ENCODE measurements around the gene PITX2. TPM values are rescaled to one million over a fixed set of nuclear protein-coding genes. Genes with fewer than 3 reads are reported as not detected.

Gene PITX2
- total RNA-seq, 2 experiments from 2014 or later: not detected

DNA sequence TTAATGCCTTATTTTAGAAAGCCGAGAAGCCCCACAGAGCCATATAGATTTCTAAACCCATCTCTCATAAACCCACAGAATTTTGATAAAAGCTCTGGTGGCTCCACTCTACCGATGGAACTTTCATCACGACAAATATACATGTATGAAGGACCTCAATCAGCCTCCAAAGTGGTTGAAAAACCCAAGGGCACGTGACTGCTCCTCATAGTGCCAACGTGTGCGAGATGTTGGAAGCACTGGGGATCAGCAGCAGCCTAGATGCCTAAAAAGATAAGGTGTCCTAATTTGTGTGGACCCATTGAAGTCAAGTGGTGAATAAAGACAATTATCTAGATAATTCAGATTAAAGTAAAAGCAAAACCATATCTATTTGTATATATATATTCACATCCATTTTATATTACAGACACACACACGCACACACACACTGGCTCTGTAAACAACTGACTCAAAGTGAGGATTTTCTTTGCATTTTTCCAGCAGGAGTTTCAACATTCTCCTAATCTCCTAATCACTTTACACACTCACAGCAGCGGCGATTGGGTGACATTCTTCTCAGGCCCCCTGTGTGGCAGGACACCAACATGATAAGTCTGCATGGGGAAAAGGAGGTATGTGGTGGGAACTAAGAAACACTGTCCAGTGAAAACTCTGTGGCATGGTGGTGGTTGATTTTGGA lies 2.8 kb upstream of the PITX2 start:
- H3K4me3 Mint-ChIP-seq: no peak overlapping the region
- no peaks in the 10 kb centered on the region for H3K9me3 Mint-ChIP-seq
- intact Hi-C loops (cut with micrococcal nuclease): no loop called here
- peaks cover 86% of the 10 kb centered on the region for H3K27me3 Mint-ChIP-seq
- peaks cover 25% of the 10 kb centered on the region for H3K4me1 Mint-ChIP-seq (ENCODE audit: low read depth)
- ChIA-PET POLR2A (no interaction called here), CTCF (interaction anchor here (1.6 kb wide), 1 partner anchor 15 kb away, joined by 3 read pairs; no protein-coding TSS in a partner anchor)
- DNase-seq: no peak
- H3K27ac Mint-ChIP-seq: no peak overlapping the region
- peaks cover 14% of the 10 kb centered on the region for H3K36me3 Mint-ChIP-seq

DNA sequence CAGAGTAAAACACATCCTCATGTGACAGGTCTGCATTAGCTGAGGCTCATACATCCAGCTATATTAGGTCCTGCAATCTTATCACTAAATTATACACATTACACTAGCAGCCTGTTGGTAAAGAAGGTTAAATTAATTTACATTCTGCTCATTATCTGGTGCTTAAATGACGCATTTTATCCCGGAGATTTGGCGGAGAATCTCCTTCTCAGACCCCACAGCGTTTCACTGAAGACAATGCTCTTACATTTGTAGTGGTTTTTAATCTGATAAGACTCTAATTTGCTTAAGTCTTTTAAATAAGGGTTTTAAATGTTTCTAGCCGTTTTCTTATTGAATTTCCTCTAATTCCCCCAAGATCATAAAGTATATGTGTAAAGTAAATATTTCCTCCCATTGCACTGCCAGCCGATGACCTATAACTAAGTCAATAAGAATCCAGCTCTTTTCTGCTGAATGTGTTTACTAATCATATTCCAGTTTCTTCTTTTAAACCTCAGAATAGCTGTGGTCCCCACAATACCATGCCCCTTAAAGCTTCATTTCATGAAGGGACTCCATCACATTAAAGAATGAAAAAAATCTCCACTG lies 2.1 kb upstream of the PITX2 start:
- Mint-ChIP-seq H3K27me3 (peaks cover 86% of the 10 kb centered on the region), H3K4me1 (ENCODE audit: low read depth) (peaks cover 24% of the 10 kb centered on the region), H3K4me3 (no peak overlapping the region), H3K27ac (no peak overlapping the region), H3K36me3 (peaks cover 14% of the 10 kb centered on the region), H3K9me3 (no peaks in the 10 kb centered on the region)
- no peak for DNase-seq
- ChIA-PET POLR2A (no interaction called here), CTCF (interaction anchor here (1.6 kb wide), 1 partner anchor 15 kb away, joined by 3 read pairs; no protein-coding TSS in a partner anchor)
- intact Hi-C loops (cut with micrococcal nuclease): no loop called here

DNA sequence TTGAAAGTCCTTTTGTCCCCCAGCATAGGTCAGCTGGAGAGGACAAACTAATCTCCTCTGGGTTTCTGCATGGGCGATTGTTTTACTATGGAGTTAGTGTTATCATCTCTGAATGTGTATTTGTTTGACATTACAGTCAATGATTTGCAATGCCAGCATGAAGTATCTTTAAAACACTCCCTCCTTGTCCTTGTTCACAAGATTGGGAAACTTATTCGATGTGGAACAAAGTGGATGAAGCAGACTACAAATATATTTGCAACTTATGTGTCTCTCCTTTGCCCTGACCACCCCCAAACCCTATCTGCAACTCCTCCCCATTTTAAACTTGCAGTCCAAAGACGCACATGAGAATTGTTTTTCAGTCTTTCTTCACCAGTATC lies 1.5 kb upstream of the PITX2 start:
- Mint-ChIP-seq H3K4me3 (no peak overlapping the region), H3K9me3 (no peaks in the 10 kb centered on the region), H3K36me3 (peaks cover 11% of the 10 kb centered on the region), H3K4me1 (ENCODE audit: low read depth) (peaks cover 27% of the 10 kb centered on the region), H3K27ac (no peak overlapping the region), H3K27me3 (peaks cover 89% of the 10 kb centered on the region)
- ChIA-PET POLR2A (no interaction called here), CTCF (interaction anchor here (1.6 kb wide), 1 partner anchor 16 kb away, joined by 3 read pairs; no protein-coding TSS in a partner anchor)
- no peak for DNase-seq
- intact Hi-C loops (cut with micrococcal nuclease): no loop called here

DNA sequence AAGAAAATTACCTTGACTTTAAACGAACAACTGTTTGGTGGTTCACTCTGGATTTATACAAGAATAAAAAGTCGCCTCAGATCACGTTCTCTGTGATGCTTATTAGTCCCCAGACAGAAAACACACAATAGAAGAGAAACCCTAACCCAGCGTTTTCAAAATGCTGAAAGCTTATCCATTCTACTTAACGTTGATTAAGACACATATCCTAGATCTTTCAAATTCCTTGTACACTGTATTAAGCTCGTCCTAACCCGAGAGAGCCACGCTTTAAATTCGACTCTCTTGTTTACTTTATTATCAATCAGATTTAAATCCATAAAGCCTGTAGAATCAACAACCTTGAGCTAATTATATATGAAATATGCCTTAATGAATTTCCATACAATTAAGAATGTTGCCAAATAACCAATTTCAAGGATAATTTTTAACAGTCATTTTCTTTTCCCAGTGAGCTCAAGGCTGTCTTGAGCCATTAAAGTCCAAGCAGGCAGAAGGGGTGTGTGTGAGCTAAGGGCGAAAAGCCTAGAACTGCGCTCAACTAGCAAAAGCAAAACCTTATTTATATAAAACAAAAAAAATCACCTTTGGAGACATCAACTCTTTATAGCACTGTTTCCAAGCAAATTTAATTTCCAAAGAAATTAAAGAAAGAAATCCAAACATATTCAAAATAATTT lies 981 bp upstream of the PITX2 start:
- POLR2A ChIA-PET: no interaction called here
- no peak for DNase-seq
- CTCF ChIA-PET: interaction anchor here (1.6 kb wide), 1 partner anchor 16 kb away, joined by 3 read pairs; no protein-coding TSS in a partner anchor
- Mint-ChIP-seq H3K27me3 (peaks cover 91% of the 10 kb centered on the region), H3K36me3 (peaks cover 10% of the 10 kb centered on the region), H3K9me3 (no peaks in the 10 kb centered on the region), H3K4me1 (ENCODE audit: low read depth) (peaks cover 25% of the 10 kb centered on the region), H3K27ac (no peak overlapping the region), H3K4me3 (peak overlapping the region; percentile 62)
- intact Hi-C loops (cut with micrococcal nuclease): no loop called here

DNA sequence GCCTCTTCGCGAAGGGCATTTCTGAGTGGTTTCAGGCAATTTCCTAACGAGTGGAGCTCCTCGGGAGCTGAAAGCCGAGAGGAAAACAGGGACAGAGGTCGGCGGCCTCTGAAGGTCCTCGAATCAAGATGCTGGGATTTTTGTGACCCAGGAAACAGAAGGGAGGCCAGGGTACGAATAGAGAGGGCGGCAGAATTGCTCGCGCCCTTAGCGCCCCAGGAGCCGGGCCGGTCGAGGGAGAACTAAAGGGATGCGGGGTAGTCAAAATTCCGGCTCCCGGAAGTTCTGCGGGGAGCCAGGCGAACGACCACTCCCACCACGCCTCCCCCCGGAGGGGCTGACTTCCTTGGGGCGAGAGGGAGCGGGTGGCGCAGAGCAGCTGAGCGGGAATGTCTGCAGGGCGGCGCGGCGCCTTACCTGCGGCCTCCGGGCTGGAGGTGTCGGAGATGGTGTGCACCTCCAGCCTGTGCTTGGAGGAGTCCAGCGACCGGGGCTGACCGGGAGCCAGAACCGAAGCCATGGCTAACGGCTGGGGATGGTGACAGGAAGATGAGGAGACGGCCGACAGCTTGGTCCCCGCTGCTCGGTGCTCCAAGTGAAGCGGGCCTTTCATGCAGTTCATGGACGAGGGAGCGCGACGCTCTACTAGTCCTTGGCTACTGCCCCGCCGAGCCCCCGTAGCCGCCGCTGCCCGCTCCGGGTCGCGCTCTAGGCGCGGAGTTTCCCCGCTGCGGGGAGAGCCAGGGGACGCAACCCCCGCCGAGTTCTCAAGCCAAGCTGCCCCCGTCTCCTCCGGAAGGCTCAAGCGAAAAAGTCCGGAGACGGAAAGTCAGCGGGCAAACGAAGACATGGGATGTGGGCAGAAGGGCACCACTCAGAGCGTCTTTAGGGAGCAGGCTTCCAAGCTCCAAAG lies 782 bp downstream of the PITX2 start:
- POLR2A ChIA-PET: no interaction called here
- H3K4me1 Mint-ChIP-seq (ENCODE audit: low read depth): peaks cover 26% of the 10 kb centered on the region
- CTCF ChIA-PET: no interaction called here
- H3K27ac Mint-ChIP-seq: no peak overlapping the region
- H3K36me3 Mint-ChIP-seq: peaks cover 14% of the 10 kb centered on the region
- peaks cover 93% of the 10 kb centered on the region for H3K27me3 Mint-ChIP-seq
- H3K4me3 Mint-ChIP-seq: peak overlapping the region; percentile 62
- no peak for DNase-seq
- intact Hi-C loops (cut with micrococcal nuclease): loop anchor here (1.0 kb wide), 1 partner anchor 8 kb away; no protein-coding TSS in a partner anchor
- no peaks in the 10 kb centered on the region for H3K9me3 Mint-ChIP-seq

DNA sequence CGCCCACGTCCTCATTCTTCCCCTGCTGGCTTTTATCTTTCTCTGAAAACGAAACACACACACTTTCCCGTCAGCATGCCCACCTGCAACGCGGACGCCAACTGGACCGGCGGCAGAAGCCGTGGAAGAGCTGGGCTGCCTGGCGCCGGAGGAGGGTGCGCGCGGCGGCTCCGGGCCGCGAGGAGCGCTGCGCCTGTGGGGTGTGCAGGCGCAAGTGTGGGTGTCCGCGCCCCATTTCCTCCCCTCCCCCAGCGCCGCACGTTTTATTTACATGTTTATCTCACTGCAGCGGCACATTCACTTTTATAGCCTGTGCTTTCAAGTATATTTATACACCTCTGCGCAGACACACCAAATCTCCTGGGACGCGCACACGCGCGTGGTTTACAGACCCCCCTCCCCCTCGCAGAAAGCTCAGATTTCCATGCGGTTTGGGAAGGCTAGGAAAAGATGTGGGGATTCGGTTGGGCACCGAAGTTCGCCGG lies 1.5 kb downstream of the PITX2 start:
- Mint-ChIP-seq H3K4me3 (peak overlapping the region; percentile 12), H3K36me3 (peaks cover 14% of the 10 kb centered on the region), H3K4me1 (ENCODE audit: low read depth) (peaks cover 27% of the 10 kb centered on the region), H3K27ac (no peak overlapping the region), H3K9me3 (no peaks in the 10 kb centered on the region), H3K27me3 (peaks cover 92% of the 10 kb centered on the region)
- no peak for DNase-seq
- intact Hi-C loops (cut with micrococcal nuclease): loop anchor here (1.0 kb wide), 1 partner anchor 9 kb away; no protein-coding TSS in a partner anchor
- ChIA-PET CTCF (no interaction called here), POLR2A (no interaction called here)

DNA sequence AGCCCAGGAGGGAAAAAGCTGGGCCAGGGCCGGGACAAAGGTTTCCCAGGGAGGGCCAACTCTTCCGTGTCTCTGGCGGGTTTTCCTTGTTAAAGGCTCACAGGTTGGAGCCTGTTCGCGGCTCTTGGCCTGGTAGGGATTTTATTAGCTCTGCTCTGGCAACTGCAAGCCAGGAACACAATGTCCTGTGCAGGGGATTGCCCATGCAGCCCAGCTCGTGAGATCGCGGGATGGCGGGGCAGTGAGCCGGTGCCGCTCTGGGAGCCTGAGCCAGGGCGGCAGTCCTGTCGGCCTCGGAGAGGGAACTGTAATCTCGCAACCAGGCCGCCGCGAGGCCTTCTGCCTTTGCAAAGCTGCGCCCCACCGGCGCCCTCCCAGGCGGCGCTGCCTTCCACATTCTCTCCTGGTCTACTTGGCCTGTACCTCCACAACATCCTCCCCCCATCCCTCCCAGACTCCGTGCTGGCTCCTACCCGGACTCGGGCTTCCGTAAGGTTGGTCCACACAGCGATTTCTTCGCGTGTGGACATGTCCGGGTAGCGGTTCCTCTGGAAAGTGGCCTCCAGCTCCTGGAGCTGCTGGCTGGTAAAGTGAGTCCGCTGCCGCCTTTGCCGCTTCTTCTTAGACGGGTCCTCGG lies 2.1 kb downstream of the PITX2 start:
- POLR2A ChIA-PET: no interaction called here
- intact Hi-C loops (cut with micrococcal nuclease): loop anchor here (1.0 kb wide), 1 partner anchor 9 kb away; no protein-coding TSS in a partner anchor
- DNase-seq: peak; percentile 40
- Mint-ChIP-seq H3K36me3 (peaks cover 14% of the 10 kb centered on the region), H3K4me3 (no peak overlapping the region), H3K4me1 (ENCODE audit: low read depth) (peaks cover 32% of the 10 kb centered on the region), H3K9me3 (no peaks in the 10 kb centered on the region), H3K27me3 (peaks cover 92% of the 10 kb centered on the region), H3K27ac (no peak overlapping the region)
- CTCF ChIA-PET: no interaction called here

DNA sequence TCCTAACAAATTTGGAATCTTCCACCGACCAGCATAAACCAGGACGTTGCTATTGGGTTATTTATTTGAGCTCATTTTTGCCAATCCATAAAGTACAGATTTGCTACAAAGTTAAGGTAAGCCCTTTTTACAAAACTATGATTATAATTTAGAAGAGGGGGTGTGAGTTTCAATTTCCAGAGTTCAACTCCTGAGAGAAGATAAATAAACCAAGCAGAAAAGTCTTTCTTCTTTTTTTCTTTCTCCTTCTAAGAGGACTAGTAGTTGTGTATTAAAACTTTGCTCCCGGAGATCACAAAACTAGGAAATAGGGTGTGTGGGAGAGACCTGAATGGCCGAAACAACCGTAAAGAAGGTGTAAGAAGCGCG lies 2.6 kb downstream of the PITX2 start:
- intact Hi-C loops (cut with micrococcal nuclease): no loop called here

DNA sequence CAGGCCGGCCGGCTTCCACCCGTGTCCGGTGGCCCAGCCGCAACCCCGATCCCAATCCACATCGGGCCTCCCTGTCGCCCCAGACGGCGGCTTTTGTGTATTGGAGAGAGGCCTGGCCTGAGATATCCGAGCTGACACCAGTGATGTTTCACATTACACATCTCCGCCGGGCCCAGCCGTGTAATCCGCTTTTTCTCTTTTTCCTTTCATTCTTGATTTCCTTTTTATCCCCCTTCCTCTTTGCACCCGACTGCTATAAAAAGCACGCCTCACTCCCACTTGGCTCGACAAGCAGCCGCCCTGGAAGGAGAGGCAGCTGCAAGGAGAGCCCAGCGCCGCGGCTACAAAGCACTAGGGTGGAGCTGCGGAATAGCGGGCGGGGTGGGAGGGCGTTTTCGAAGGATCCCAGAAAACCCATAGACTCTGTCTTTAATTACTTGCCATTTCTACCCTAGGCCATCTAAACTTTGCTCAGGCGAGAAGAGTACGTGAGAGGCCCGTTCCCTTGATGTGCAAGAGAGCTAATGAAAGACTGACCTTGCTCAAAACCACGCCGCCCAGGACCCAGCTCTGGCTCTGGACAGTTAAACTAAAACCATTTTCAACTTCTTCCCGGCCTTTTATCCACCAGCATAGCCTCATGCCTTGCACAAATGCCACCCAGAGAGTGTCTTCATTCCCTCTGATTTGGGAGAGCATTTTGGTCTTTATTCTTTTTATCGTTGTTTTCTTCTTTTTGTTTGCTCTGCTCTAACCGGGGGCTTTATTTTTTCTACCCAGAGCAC lies 3.2 kb downstream of the PITX2 start:
- Mint-ChIP-seq H3K4me1 (ENCODE audit: low read depth) (peaks cover 36% of the 10 kb centered on the region), H3K27ac (no peak overlapping the region), H3K27me3 (peaks cover 91% of the 10 kb centered on the region), H3K4me3 (no peak overlapping the region), H3K9me3 (no peaks in the 10 kb centered on the region), H3K36me3 (peaks cover 14% of the 10 kb centered on the region)
- ChIA-PET POLR2A (no interaction called here), CTCF (interaction anchor here (1.3 kb wide), 1 partner anchor 12 kb away, joined by 3 read pairs; no protein-coding TSS in a partner anchor)
- intact Hi-C loops (cut with micrococcal nuclease): no loop called here
- DNase-seq: no peak

More for the DNA sequence above, 2.6 kb downstream of the PITX2 start:
- H3K4me1 Mint-ChIP-seq (ENCODE audit: low read depth): peaks cover 35% of the 10 kb centered on the region
- peaks cover 14% of the 10 kb centered on the region for H3K36me3 Mint-ChIP-seq
- ChIA-PET POLR2A (no interaction called here), CTCF (interaction anchor here (1.3 kb wide), 1 partner anchor 11 kb away, joined by 3 read pairs; no protein-coding TSS in a partner anchor)
- H3K27ac Mint-ChIP-seq: no peak overlapping the region
- H3K4me3 Mint-ChIP-seq: no peak overlapping the region
- no peaks in the 10 kb centered on the region for H3K9me3 Mint-ChIP-seq
- DNase-seq: no peak
- peaks cover 93% of the 10 kb centered on the region for H3K27me3 Mint-ChIP-seq

DNA sequence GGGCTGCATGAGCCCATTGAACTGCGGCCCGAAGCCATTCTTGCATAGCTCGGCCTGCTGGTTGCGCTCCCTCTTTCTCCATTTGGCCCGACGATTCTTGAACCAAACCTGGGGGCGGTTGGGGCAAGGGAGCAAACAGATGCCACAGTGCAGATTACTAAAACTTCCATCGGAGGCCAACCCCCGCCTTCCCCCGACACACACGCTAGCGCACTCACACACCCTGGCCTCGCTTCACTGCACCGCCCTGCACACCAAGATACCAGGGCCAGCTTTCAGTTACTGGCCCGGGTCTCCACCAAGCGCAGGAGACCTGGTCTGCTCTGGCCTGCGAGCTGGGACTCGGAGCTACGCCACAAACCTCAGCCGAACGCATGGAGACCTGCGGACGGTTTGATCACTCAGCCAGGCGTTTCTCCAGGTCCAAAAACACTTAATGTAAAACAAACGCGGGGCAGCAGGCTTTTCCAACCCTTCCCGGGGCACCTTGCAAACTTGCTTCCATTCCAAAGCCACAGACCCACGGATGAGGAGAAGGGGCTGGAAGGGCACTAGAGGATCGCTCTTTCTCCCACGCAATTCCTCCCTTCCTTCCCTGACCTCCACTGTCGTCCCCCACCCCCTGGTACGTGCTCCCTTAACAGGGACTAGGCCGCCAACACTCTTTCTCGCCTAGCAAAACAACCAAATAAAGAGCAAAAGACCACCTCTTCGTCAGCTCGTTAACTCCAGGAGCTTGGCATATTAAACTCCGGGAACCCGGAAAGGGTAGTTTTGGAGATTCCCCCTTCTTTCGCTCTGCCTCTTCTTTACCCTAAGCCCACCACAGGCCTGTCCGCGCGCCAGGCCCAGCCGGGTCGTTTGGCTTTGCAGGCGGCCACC lies 4.1 kb downstream of the PITX2 start:
- intact Hi-C loops (cut with micrococcal nuclease): no loop called here
- Mint-ChIP-seq H3K9me3 (no peaks in the 10 kb centered on the region), H3K4me1 (ENCODE audit: low read depth) (peaks cover 36% of the 10 kb centered on the region)

More for the DNA sequence above, 4.1 kb downstream of the PITX2 start:
- CTCF ChIA-PET: interaction anchor here (1.3 kb wide), 1 partner anchor 12 kb away, joined by 3 read pairs; no protein-coding TSS in a partner anchor
- Mint-ChIP-seq H3K36me3 (peaks cover 14% of the 10 kb centered on the region), H3K4me3 (no peak overlapping the region), H3K27ac (no peak overlapping the region), H3K27me3 (peaks cover 92% of the 10 kb centered on the region)
- DNase-seq: no peak
- POLR2A ChIA-PET: no interaction called here

Measured in activated CD4-positive, alpha-beta memory T cell treated with anti-CD3 and anti-CD28 coated beads for 36 hours (primary cell).